GM12873 (cell line): Measurements from ENCODE around the gene KCND3.

Experiments used
- TF ChIP-seq, protein P1 (sequence below): IDR thresholded peaks from 2 replicates; pipeline ENCODE4 v1.5.1; 2012; ENCODE audit warnings: low read depth, mild to moderate bottlenecking, moderate library complexity, low read length, control low read depth; ENCODE audit not compliant: insufficient read depth; ENCODE audit errors: missing control alignments

KCND3 gene

DNA sequence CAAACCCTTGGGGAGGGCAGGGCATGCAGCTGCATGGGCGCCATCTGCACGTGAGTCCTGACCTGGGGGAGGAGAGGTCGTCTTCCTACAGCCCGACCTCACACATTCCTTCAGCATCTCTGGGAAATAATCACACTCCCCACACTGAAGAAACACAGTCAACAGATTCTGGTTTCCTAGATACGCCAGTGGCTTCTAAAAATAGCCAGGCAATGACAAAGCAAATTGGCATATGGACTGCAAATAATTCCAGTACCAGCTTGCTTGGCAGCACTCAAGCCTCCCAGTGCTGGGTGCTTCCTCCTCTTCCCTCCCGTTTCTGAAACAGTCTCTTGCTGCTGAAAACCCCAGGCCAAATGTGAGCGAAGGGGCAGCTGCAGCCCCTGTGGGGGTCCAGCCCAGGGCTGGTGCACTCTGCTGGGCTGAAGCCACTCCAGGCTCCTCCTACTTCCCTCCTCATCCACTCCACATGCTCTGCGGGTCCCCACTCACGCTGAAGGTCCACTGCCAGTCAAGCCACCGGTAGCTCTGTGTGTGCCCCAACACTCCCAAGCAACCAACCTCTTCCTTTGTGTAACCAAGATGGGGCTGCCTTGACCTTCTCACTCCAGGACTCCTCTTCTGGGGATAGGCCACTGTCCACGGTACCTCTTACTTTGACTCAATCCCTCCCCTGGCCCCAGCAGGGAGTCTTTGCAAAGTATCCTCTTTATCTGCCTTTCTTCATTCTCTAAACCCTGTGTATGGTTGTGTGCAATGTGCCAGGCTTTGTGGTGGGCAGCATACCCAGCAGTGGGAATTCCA is 69.0 kb downstream of the KCND3 start:
- TF ChIP-seq, protein P1, sequence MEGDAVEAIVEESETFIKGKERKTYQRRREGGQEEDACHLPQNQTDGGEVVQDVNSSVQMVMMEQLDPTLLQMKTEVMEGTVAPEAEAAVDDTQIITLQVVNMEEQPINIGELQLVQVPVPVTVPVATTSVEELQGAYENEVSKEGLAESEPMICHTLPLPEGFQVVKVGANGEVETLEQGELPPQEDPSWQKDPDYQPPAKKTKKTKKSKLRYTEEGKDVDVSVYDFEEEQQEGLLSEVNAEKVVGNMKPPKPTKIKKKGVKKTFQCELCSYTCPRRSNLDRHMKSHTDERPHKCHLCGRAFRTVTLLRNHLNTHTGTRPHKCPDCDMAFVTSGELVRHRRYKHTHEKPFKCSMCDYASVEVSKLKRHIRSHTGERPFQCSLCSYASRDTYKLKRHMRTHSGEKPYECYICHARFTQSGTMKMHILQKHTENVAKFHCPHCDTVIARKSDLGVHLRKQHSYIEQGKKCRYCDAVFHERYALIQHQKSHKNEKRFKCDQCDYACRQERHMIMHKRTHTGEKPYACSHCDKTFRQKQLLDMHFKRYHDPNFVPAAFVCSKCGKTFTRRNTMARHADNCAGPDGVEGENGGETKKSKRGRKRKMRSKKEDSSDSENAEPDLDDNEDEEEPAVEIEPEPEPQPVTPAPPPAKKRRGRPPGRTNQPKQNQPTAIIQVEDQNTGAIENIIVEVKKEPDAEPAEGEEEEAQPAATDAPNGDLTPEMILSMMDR: no peak

DNA sequence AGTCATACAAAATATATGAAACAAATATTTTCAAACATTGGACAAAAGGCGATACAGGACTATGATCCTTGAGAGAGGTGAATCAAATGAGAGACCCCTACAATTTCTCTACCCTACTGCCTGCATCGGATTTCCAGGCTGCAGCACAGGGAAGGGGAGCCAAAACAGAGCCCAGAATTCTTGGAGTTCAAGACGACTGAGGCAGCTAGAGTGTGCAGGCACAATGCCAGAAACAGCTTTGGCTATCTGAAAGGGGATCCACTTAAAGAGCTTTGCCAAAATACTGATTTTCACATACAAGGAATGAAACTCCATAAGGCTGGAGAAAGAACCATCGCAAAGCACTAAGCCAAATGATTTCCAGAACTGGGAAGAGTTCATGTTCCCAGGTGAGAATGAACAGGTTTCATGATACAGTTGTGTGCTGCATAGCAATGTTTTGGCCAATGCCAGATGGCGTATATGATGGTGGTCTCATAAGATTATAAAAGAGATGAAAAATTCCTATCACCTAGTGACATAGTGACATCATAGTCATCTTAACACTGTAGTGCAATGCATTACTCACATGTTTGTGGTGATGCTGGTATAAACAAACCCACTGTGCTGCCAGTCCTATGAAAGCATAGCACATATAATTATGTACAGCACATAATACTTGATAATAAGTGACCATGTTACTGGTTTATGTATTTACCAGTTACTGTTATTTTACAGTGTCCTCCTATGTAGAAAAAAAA is 77.5 kb downstream of the KCND3 start:
- TF ChIP-seq, protein P1: no peak

DNA sequence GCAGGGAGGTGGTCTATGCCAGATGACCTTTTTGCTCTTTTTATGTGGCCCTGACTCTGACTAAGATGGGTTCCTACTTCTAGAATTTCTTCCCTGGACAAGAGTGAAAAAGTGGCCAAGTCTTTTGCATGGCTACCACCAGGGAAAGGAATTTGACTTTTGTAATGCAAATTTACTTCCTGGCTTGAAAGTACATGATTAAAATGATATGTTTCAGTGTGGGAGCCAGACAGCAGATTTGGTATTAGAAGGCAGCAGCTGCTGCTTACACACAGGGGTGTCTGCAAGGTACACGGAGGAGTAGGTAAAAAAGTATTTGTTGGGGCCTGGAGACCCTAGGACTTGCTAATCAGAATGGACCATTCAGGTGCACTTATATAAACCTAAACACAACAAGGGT is 78.4 kb downstream of the KCND3 start:
- TF ChIP-seq, protein P1: no peak

DNA sequence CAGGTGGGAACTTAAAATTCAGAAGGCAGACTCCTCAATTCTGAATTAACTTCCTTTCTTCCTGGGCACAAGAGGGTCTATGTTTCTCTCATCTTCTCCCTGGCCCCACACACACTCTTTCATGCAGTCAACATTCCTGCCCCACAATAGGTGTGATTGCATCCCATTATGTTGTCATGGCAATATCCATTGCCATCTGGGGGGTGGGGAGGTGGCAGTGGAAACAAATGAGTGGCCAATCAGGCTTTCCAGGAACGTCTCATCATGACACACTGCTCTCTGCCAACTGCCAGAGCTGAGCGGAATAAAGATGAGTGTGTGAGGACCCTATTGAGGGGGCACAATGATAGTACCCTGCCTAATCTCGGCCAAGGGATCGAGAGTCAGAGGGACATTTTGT is 80.4 kb downstream of the KCND3 start:
- TF ChIP-seq, protein P1: no peak

DNA sequence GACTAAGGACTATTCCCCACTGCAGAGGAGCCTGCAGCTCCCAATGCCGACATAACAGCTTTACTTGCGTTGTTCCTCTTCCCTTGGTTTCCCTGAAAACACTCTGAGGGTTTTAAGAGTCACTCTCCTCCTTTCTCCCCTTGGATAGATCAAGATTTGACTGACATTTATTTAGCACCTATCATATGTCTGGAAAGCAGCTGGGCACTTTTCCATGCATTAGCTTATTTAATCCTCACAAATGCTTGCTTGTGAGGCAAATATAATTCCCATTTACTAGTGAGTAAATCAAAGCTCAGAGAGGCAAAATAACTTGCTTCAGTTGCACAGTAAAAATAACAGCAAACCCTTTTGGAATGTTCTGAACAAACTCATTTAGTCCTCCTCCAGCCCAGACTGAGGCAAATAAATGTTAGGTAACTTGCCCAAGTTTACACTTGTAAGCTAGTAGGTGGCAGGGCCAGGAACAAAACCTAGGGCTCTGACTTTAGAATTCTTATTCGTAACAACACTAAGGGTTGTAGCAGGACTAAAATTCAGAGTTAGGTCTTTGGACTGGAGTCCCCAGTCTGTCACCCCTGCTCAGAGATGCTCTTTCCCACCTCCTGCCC is 81.4 kb downstream of the KCND3 start:
- TF ChIP-seq, protein P1: no peak

DNA sequence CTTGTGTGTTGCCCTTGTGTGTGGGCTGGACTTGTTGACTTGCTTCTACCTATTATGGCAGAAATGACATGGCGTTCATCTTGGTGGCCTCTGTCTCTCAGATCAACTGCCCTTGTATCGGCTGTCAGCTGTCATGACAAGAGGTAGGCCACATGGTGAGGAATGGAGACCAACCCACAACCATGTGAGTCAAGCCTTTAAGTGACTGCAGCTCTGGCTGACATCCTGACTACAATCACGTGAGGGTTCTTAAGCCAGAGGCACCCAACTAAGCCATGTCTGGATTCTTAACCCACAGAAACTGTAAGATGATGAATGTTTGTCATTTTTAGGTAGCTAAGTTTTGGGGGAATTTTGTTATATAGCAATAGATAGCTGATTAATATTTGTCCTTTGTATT is 82.1 kb downstream of the KCND3 start:
- TF ChIP-seq, protein P1: no peak

DNA sequence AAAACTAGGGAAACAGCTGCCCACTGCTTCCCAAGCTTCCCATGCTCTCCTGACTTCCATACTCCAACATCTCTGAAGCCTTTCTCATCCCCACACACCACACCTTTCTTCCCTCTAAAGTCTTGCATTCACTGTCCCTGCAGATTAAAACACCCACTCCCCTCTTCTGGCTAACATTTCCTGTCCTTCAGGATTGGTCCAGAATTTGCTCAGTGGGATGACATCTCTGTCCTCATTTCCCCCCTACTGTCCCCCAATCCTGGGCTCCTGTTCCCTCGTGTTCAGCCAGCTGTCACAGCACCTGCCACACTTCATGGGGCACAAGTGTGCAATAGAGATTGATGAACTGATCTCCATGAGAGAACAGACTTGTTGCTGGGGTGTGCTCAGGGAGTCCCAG is 82.7 kb downstream of the KCND3 start:
- TF ChIP-seq, protein P1: no peak
